ENCODE data around the gene ADCY5.
A peak's percentile ranks its signal among the peaks of the same experiment; 100 is the strongest.
"Not testable (repeated sequence)": the region's sequence is repeated elsewhere in the genome, so short reads cannot be mapped to it uniquely, and the experiment has no call there.

The ADCY5 gene

DNA sequence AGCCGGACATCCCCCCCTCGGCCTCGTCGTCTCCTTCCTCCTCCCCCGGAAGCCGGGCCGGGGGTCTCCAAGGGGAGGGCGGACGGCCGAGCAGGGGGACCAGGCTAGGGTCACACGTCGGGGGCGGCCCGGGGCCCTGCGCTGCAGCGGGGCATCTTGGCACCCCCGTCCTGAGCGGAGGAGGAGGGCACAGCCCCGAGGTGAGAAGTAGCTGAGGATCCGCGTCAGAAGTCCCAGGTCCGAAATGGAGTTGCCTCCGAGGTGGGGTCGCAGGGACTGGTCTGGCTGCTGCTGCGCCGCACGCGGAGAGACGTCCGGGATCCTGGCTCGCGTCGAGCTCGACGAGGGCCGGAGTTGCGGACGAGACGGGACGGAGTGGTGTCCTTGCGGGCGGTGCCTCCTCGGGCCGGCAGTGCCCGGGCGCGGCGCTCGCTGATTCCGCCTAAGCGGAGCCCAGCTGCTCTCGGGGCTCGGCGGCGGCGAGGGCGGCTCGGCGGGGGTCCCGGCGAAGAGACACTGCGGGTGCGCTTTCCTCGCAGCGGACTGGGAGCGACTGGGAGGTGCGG is at the start of gene ADCY5:
Gene ADCY5, minus strand, starts transcription at position 555 of the 566 bp plus-strand sequence. Its CDS starts 545 bp downstream, at position 10.
- DNase-seq (ENCODE audit: low read depth), result no peak
- peak within 1 kb of the TSS; percentile 52 for H3K4me3 ChIP-seq (ENCODE audit: low read depth, low read length)

DNA sequence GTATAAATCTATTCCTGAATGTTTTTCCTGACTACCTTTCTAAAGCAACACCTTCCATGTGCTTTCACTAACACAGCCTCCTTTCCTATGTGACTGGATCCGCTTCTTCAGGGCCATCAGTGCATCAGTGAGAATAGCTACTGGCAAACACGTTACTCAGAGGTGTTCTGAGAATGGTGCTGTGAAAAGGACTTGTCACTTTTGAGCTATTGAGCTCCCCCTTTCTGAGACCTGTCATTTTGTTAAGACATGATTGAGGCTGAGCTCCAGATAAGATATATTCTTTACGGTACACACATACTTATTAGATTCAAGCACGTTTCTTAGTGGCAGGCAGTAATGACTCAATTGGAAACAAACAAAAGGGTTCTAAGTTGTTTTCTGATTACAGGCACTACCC is 45.0 kb upstream of the ADCY5 start:
- DNase-seq (ENCODE audit: low read depth), result no peak
- H3K4me3 ChIP-seq (ENCODE audit: low read depth, low read length), result no peak overlapping the region

DNA sequence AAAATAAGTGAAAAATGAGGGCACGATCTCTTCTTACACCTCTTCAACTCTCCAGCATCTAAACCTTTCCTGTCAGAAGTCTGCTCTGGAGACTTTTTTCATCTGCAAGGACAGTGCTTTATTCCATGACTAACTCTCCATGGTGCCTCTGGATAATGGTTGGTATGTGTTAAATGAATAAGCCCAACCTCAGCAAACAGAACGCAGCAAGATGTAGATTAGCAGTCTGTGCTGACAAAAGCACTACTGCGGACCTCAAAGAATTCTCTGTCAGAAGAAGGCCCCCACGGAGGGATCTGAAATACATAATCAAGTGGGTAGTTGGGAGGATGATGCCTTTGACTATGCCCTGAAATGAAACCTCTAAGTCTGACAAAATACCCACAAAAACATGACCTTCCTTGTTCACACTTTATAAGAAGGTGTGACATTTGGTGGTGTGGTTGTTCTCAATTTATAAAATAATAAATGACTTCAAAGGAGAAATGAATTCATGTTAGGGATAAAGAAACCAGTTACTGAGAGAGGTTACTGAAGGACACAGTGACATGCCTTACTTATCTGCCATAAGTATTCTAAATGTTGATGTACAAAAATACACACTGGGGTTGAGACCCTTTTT is 43.2 kb upstream of the ADCY5 start:
- no peak for DNase-seq (ENCODE audit: low read depth)

DNA sequence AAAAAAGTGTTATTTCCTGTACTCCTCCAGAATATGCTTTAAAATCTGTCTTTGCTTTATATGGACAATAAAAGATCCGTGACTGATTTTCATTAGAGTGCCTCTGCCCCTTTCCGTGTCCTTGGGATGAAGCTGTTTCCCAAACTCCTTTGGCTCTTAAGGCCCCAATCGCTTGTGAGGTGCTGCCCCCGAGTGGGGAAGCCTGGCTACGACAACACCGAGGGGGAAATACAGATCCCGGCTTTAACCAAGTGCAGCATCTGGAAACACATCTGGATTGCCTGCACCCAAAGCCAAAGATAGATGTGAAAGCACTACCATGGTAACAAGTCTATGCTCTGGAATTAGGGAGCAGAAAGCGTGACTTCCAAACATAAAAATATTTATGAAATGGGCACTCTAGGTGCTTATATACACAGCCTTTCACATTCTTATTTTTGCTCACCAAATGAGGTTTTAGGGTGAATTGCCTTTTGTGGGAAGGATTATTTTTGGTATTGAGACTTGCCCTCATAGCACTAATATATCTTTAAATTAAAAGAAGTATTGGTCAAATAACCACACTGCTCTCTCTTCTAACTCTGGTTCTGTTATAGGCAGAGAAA is 40.6 kb upstream of the ADCY5 start:
- DNase-seq (ENCODE audit: low read depth), result peak; percentile 8

More for the DNA sequence above, 43.2 kb upstream of the ADCY5 start:
- no peak overlapping the region for H3K4me3 ChIP-seq (ENCODE audit: low read depth, low read length)

DNA sequence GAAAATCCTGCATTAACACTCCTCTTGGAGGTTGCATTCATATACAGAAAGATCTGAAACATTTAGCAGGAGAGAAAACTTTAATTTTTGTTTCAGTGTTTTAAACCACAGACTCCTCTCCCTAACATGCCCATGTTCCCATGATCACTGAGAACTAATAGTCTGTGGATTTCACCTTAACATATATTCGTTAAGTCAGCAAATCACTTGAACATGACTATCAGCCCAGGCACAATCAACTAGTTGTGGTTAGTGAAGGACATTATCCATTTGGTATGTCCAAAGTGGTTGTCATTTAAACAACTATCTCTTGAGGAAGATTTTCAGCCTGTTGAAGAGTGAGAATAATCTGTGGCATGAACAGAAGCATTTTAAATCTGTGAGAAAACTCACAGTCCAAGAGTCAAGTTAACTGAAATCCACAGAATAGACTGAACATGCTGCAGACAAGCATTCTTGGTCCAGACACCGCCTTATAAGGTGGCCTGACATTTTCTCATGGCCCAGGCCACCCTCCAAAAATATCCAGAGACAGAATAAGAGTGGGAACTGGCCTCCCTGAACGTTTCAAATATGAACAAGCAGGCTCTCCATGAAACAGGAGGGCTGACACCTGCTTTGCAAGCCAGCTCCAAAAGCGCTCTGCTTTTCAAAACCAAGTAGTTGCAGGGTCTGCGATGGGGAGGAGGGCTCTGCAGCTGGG is 39.9 kb upstream of the ADCY5 start:
- H3K4me3 ChIP-seq (ENCODE audit: low read depth, low read length), result no peak overlapping the region
- DNase-seq (ENCODE audit: low read depth), result no peak

More for the DNA sequence above, 40.6 kb upstream of the ADCY5 start:
- H3K4me3 ChIP-seq (ENCODE audit: low read depth, low read length), result no peak overlapping the region

DNA sequence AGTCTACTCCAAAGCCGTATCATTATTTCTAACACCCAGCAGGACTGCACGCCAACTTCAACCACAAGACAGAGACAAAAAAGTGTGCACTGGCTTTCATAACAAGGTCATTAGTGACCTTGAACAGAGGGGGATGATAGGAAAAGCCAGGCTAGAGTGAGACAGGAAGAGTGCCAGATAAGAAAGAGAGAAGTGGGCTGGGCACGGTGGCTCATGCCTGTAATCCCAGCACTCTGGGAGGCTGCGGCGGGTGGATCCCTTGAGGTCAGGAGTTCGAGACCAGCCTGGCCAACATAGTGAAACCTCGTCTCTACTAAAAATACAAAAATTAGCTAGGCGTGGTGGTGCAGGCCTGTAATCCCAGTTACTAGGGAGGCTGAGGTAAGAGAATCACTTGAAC is 38.2 kb upstream of the ADCY5 start:
- DNase-seq (ENCODE audit: low read depth); H3K4me3 ChIP-seq (ENCODE audit: low read depth, low read length): not testable (repeated sequence)

DNA sequence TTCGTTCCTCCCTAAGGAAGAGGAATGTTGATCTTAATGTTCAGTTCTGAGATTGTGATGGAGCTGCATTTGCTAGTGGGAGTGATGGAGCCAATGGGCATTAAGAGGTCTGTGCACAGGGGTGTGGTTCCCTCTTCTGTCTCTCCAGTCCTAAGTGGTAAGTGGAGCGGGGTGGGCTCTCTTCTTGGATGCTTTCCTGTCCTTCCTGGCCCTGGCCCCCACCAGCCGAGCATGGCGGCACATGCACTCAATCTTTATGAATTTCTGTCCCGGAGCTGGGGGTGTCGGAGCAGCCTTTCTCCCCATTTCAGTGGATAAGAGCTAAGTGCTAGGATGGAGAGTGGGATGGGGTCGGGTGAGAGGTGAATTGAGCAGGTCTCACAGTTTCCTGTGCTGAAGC is 37.6 kb upstream of the ADCY5 start:
- no peak for DNase-seq (ENCODE audit: low read depth)

DNA sequence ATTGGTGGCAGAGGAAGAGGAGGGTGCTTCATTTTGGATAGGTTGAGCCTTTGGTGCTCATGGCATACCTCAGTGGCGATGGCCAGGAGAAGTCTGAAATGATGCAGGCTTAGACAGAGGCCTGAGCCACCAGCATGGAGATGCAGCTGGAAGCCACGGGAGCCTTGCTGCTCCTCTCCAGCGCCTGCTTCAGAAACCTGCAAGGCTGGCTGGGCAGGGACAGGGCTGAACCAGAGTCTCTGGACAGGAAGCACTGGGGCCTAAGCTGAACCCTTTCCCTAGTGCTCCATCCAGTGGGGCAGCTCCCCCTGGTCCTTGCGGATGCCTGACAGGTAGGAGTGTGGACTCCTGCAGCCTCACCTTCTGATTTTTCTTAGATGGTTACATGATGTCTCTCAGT is 36.7 kb upstream of the ADCY5 start:
- no peak for DNase-seq (ENCODE audit: low read depth)
- no peak overlapping the region for H3K4me3 ChIP-seq (ENCODE audit: low read depth, low read length)

More for the DNA sequence above, 37.6 kb upstream of the ADCY5 start:
- no peak overlapping the region for H3K4me3 ChIP-seq (ENCODE audit: low read depth, low read length)

DNA sequence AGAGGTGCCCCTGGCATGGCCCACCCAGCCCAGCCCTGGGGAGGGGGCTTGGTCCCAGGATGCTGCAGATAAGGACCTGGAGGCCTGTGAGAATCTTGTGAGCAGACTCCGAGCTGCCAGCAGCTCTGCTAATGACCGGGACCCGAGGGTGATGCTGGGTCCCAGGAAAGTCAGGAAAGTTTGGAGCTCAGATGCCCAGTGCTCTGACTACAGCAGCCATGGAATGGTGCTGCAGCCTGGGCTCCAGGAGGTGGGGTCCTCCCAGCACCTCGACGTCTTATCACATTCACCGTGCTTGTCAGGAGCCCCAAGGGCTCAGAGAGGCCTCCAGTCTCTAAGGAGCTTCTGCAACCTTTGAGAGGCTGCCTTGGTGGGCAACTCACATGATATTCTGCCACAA is 34.3 kb upstream of the ADCY5 start:
- no peak for DNase-seq (ENCODE audit: low read depth)
- no peak overlapping the region for H3K4me3 ChIP-seq (ENCODE audit: low read depth, low read length)

DNA sequence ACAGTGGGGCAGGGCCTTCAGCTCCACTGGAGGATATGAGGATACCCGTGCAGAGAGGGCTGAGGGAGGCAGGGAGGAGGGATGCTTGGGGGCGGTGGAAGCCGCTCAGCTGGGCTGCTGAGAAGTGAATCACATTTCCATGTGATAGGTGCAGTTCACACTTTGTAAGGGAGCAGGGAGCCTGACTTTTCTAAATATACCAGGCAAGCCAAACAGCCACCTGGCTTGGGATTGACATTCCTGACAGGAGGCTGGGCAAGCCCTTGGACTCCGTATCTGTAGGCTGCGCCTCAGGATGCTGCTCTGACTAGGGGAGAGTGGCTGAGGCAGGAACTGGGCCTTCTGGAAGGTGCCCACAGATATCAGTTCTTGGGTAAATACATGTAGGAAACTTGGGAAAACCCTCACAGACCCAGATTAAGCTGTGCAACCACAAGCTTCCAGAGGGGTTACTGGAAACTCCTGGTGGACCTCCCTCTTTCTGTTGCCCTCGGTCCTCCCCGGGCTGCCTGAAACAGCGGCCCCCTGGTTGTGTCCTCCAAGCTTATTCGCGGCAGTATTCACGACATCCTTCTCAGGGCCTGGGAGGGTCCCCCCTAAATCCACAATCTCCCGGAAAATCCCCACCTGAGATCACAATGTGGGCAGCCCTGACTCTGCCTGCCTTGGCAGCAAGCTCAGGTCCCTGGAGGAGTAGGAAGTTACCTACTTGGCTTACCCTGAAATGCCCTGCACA is 33.0 kb upstream of the ADCY5 start:
- DNase-seq (ENCODE audit: low read depth), result no peak

DNA sequence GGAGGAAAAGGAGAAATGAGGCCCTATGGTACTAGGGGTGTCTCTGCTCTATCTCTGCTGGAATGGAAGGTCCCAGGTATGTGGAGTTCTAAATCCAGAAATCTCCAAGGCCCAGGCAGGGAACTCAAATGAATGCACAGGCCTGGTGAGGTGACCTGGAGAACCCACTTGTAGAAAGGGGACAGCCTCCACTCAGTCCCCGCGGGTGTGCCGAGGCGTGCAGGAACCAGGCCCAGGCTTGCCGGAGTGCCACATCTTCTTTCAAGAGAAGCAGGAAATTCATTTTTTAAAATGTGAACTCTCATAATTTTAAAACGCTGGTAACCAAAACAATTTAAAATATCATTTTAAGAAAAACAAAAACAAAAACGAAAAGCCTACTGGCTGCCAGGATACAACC is 32.2 kb upstream of the ADCY5 start:
- no peak overlapping the region for H3K4me3 ChIP-seq (ENCODE audit: low read depth, low read length)
- DNase-seq (ENCODE audit: low read depth), result no peak

More for the DNA sequence above, 33.0 kb upstream of the ADCY5 start:
- H3K4me3 ChIP-seq (ENCODE audit: low read depth, low read length), result no peak overlapping the region

DNA sequence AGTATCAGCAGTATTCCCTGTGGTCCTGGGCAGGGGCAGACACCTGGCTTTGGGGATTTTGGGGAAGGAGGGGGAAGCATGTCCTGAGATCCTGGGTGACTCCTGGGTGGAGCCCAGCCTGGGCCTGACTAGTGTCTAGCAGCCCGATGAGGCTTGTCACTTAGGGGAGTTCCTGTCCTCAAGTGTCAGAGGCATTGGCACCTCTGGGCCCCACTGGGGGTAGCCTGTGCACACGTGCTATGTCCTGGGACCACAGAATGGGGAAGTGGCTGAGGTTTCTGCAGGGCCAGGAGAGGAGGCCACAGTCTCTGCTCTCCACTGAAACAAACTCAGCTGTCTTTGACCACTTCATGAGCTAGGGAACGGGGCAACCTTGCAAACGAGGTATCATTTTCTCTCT is 31.5 kb upstream of the ADCY5 start:
- no peak for DNase-seq (ENCODE audit: low read depth)
- H3K4me3 ChIP-seq (ENCODE audit: low read depth, low read length), result no peak overlapping the region

DNA sequence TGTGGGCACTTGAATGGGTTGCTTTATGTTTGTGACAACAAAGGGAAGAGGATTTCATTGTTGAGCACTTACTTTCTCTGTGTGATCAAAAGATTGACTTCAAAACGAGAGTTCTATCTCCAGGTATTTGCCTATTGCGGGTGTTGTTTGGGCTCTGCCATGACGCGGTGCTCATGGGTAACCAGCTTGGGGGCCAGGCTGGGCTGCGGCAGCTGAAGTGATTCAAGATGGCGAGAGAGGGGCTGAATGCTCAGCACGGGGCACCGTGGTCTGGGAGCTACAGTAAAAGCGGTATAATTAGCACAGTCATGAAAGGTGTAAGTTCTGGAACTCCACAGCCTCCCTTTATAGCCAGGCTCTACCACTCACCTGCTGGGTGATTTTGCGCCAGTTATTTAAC is 31.0 kb upstream of the ADCY5 start:
- no peak for DNase-seq (ENCODE audit: low read depth)
- no peak overlapping the region for H3K4me3 ChIP-seq (ENCODE audit: low read depth, low read length)

DNA sequence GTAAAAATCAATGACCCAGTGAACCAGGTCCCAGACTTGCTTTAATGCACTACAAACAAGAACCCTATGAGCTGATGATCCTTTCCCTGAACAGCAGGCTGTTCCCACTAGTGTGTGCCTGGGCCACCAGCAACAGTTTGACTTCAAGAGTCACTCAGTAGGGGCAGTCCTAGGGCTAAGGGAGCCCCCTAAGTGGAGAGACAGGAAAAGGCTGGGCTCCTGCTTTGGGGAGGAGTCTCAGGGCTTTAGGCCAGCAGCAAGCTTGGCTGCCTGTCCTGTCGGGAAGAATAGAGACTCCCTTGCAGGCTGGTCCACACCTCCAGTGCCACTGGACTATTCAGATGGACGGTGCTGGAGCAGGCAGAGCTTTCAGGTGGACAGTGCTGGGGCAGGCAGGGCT is 29.4 kb upstream of the ADCY5 start:
- no peak for DNase-seq (ENCODE audit: low read depth)
- no peak overlapping the region for H3K4me3 ChIP-seq (ENCODE audit: low read depth, low read length)

DNA sequence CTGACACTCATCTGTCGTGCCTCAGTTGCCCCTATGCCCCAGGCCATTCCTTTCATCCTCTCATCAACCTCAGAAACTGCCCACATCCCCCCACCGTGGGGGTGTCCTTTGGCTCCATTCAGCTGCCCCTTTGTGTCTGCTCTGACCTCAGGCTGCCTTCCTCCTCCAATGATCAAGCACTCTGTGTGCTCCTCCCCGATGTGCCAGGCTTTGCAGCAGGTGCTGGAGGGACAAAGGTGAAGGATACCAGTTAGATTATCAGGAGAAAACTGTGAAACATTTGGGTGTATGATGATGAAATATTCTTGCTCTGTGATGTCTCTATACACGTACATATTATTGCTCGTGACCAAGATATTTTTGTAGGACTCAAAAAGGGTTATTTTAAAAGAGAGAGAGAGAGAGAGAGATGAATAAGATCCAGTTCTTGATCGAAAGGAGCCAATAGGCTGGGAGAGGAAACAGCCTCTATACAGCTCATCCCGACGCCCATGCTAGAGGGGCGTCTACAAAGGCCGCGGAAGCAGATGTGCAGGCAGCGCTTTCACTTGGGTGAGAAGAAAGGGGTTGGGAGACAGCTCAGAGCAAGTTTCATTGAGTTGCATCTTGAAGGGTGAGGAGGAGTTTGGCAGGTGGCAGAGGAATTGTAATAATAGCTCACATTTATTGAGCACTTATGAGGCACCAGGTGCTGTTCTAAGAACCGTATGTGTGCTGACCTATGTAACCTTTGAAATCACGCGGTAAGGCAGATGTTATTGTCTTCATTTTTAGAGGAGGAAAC is 28.3 kb upstream of the ADCY5 start:
- H3K4me3 ChIP-seq (ENCODE audit: low read depth, low read length), result no peak overlapping the region

DNA sequence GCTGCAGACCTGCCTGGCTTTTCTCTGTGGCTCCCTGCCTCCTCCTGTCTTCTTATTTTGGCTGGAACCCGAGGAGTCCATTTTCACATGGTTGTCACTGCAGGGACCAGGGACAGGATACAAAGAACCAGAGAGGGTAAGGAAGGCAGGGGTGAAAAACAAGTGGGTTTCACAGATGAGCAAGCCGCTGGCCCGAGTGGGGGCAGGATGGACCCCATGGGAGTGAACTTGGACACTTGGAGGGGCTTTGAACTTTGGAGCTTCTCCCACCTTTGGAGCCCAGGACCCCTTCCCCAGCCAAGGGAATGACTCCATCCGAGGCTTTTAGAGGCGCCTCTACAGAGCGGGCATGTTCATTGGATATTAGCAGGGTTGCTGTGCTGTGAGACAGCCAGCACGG is 26.9 kb upstream of the ADCY5 start:
- H3K4me3 ChIP-seq (ENCODE audit: low read depth, low read length), result no peak overlapping the region
- DNase-seq (ENCODE audit: low read depth), result no peak

More for the DNA sequence above, 28.3 kb upstream of the ADCY5 start:
- DNase-seq (ENCODE audit: low read depth), result no peak

DNA sequence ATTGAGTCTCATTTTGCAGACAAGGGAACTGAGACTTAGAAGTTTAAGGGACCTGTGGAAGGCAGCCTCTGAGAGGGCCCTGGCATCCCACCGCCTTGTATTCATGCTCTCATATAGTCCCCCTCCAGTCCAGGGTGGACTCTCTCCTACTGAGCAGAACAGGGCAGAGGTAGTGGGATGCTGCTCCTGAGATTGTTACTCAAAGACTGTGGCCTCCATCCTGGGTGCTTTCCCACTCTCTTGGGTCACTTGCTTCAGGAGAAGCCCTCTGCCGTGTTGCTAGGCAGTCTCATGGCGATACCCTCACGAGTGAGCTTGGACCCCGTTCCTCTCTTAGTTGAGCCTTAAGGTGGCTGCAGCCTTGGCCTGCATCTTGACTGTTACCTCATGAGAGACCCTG is 22.2 kb upstream of the ADCY5 start:
- DNase-seq (ENCODE audit: low read depth), result no peak
- H3K4me3 ChIP-seq (ENCODE audit: low read depth, low read length), result no peak overlapping the region

DNA sequence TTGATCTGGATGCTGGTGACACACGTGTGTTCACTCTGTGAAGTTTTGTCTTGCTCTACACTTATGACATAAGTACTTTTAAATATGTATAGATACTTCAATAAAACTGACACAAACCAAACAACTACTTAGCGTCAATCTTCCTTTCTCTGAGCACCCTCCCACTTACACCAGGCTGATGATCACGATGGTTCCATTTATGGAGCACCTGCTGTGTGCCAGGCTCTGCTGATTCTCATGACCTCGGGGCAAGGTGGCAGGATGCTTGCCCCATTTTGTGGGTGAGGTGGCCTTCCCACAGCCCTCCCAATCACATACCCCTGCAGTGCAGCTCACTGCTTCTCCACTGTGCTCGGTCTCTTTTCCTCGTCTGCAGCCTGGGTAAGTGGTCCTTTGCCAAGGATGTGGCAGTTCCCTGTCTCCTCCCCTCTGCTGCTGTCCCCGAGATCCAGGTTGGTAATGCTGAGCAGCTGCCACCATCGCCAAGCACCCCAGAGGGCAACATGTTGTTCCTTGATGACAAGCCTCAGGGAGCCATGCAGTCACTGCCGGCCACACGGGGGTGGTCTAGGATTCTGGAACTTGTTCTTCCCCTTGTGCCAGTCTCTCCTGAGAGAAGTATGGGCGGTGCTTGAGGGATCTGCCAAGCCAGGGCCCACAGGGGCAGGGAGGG is 20.6 kb upstream of the ADCY5 start:
- H3K4me3 ChIP-seq (ENCODE audit: low read depth, low read length), result no peak overlapping the region
- DNase-seq (ENCODE audit: low read depth), result no peak

DNA sequence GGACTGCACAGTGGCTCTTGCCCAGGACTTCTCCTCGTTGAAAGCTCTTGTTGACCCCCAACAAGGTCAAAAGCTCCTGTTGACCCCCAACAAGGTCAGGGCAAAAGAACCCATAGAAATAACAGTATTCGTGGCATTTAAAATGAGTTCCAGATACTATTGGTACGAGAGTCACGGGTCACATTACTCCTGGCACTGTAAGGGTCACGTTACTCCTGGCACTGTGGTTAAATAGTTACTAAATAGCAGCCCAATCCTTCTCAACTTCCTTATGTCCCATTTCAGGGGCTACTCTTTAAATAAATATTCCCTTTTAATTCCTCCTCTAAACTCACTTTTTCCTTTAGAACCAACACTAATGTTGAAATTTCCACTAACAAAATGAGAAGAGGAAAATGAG is 18.2 kb upstream of the ADCY5 start:
- no peak for DNase-seq (ENCODE audit: low read depth)
- H3K4me3 ChIP-seq (ENCODE audit: low read depth, low read length), result no peak overlapping the region

Measured in skeletal muscle cell (primary cell).